Measurements from ENCODE around the gene CEP152. TPM values are rescaled to one million over a fixed set of nuclear protein-coding genes. Genes with fewer than 3 reads are reported as not detected.

The CEP152 gene
- total RNA-seq, 1 donor from 2014 or later = 1.1 TPM

Other genes starting within 250 kb of the CEP152 start
- gene FBN1, start 165.4 kb downstream of the CEP152 start, total RNA-seq = 32.1 TPM
- 201 TPM for gene EID1, start 67.1 kb upstream of the CEP152 start, total RNA-seq
- 3.3 TPM for gene SHC4, start 152.8 kb upstream of the CEP152 start, total RNA-seq
- 40.9 TPM for gene SECISBP2L, start 235.4 kb upstream of the CEP152 start, total RNA-seq